ENCODE data around the gene VSIG2.

GRCh38 chr11:124707829-124708228 lies 44.2 kb downstream of the VSIG2 start:
- TF ChIP-seq, protein P1, sequence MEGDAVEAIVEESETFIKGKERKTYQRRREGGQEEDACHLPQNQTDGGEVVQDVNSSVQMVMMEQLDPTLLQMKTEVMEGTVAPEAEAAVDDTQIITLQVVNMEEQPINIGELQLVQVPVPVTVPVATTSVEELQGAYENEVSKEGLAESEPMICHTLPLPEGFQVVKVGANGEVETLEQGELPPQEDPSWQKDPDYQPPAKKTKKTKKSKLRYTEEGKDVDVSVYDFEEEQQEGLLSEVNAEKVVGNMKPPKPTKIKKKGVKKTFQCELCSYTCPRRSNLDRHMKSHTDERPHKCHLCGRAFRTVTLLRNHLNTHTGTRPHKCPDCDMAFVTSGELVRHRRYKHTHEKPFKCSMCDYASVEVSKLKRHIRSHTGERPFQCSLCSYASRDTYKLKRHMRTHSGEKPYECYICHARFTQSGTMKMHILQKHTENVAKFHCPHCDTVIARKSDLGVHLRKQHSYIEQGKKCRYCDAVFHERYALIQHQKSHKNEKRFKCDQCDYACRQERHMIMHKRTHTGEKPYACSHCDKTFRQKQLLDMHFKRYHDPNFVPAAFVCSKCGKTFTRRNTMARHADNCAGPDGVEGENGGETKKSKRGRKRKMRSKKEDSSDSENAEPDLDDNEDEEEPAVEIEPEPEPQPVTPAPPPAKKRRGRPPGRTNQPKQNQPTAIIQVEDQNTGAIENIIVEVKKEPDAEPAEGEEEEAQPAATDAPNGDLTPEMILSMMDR (IDR thresholded peaks at IDR 0.05) = no peak
- TF ChIP-seq EP300 (IDR thresholded peaks at IDR 0.05) = no peak
